A673 (cell line): ENCODE data around the gene PGGT1B. TPM values are rescaled to one million over a fixed set of nuclear protein-coding genes. Genes with fewer than 3 reads are reported as not detected.
A peak's percentile ranks its signal among the peaks of the same experiment; 100 is the strongest.

Experiments used
- BruUV-seq: library from RNA; stranded (reverse); fragments of 400-500 nt; replicated peaks from 2 replicates; lab custom pipeline; 2021; lab: Mats Ljungman, UMichigan
- CTCF ChIA-PET: fragments of 300-600 bp; sonication (Branson Sonifier 250); formaldehyde crosslinking; loops from one replicate; lab custom pipeline; 2022; ENCODE audit warnings: antibody characterized with exemption; lab: Charles Lee
- POLR2A ChIA-PET: fragments of 300-600 bp; sonication (Branson Sonifier 250); formaldehyde crosslinking; loops from one replicate; lab custom pipeline; 2022; ENCODE audit warnings: antibody characterized with exemption; ENCODE audit not compliant: low non-redundant PET; lab: Charles Lee
- DNase-seq: peaks from one replicate; pipeline ENCODE4 v3.0.0-alpha.2; 2015; ENCODE audit warnings: low spot score
- H3K27ac ChIP-seq: fragments of 200-600 bp; sonication (generic); 2 replicates; pipeline ENCODE4 v1.5.1; 2016; ENCODE audit warnings: mixed run types, low read depth, mild to moderate bottlenecking, mixed read lengths, antibody characterized with exemption, low read length; ENCODE audit not compliant: poor library complexity, severe bottlenecking
- H3K27me3 ChIP-seq: fragments of 200-600 bp; sonication (generic); replicated peaks from 2 replicates; pipeline ENCODE4 v1.6.1; 2017; ENCODE audit warnings: mixed run types, low read depth, mild to moderate bottlenecking, mixed read lengths, antibody characterized with exemption, low read length; ENCODE audit not compliant: insufficient read depth, poor library complexity
- H3K36me3 ChIP-seq: fragments of 200-600 bp; sonication (generic); 2 replicates; pipeline ENCODE4 v1.6.1; 2016; ENCODE audit warnings: mixed run types, mild to moderate bottlenecking, mixed read lengths, antibody characterized with exemption, low read length; ENCODE audit not compliant: insufficient read depth, poor library complexity, severe bottlenecking
- H3K4me1 ChIP-seq: fragments of 200-600 bp; sonication (generic); 2 replicates; pipeline ENCODE4 v1.6.1; 2017; ENCODE audit warnings: mixed run types, mild to moderate bottlenecking, mixed read lengths, antibody characterized with exemption, low read length; ENCODE audit not compliant: insufficient read depth, poor library complexity, severe bottlenecking
- H3K4me3 ChIP-seq: fragments of 200-600 bp; sonication (generic); 2 replicates; pipeline ENCODE4 v1.5.1; 2016; ENCODE audit warnings: low read depth, mixed run types, mild to moderate bottlenecking, mixed read lengths, low read length; ENCODE audit not compliant: poor library complexity, severe bottlenecking
- H3K9me3 ChIP-seq: fragments of 200-600 bp; sonication (generic); 2 replicates; pipeline ENCODE4 v1.6.1; 2016; ENCODE audit warnings: mixed run types, low read depth, mild to moderate bottlenecking, mixed read lengths, antibody characterized with exemption, low read length; ENCODE audit not compliant: poor library complexity, severe bottlenecking
- EZH2 ChIP-seq: fragments of 200-600 bp; sonication (generic); IDR thresholded peaks from 2 replicates; pipeline ENCODE4 v1.6.1; 2017; ENCODE audit warnings: borderline replicate concordance, low read depth, mild to moderate bottlenecking, mixed read lengths, antibody characterized with exemption, low read length; ENCODE audit not compliant: poor library complexity, severe bottlenecking
- intact Hi-C: fragments of 100-400 bp; cut with micrococcal nuclease; formaldehyde crosslinking; loops from one replicate; pipeline ENCODE4 v1.10.0; 2022; ENCODE audit not compliant: unreplicated experiment
- total RNA-seq: library from RNA; stranded (reverse); gene quantifications from 2 replicates; pipeline ENCODE4 v1.2.3, GENCODE V29; 2021
- TF ChIP-seq, protein P1 (sequence below): fragments of 300-800, 200-600 bp; sonication (generic); conservative IDR thresholded peaks from 2 replicates; pipeline ENCODE4 v1.5.1; 2017; ENCODE audit warnings: low read depth, mild to moderate bottlenecking, antibody characterized with exemption, low read length, moderate library complexity, mixed read lengths

The PGGT1B gene
- total RNA-seq, 1 experiment from 2014 or later: 43.0 TPM

DNA sequence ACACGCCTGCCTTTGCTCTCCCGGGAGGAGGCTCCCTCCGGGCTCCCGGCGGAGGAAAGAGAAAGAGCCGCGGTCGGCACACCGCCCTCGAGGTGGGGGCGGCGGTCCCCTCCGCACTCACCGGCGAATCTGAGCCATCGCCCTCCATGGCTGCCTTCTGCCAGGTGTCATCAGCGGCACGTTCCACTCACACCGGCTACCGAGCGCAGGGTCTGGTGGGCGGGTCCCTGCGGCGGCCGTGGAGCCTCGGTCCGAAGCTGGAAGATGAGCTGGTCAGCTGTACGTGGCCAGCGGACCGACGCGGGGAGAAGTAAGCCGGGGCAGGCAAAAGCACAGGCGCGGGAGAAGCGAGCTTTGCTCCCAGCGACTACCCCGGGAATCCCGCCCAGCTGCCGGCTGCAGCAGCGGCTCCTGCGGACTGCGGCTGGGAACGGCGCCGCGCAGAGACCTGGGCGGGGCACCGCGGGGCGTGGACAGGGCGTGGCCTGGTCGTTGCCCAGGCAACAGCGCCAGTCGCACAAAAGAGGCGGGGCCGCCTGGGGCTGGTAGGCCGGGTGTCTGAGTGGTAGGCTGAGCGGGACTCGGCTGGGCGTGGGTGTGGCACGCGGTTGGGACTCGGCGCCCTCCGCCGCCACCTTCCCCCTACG is 93.1 kb downstream of the PGGT1B start, which contains the start of gene TRIM36:
Gene TRIM36, minus strand, starts transcription at position 422 of the 647 bp plus-strand sequence. Its CDS starts 274 bp downstream, at position 148.
- H3K27me3 ChIP-seq: no peaks in the 10 kb centered on the region
- DNase-seq: peak; percentile 97
- intact Hi-C loops: loop anchor here (5.0 kb wide), 1 partner anchor 72 kb away; no protein-coding TSS in a partner anchor
- ChIA-PET POLR2A (no interaction called here), CTCF (no interaction called here)
- H3K4me3 ChIP-seq: peak within 1 kb of the TSS; percentile 96
- BruUV-seq: no TSS peak
- TF ChIP-seq EZH2: no peak
- TF ChIP-seq, protein P1, sequence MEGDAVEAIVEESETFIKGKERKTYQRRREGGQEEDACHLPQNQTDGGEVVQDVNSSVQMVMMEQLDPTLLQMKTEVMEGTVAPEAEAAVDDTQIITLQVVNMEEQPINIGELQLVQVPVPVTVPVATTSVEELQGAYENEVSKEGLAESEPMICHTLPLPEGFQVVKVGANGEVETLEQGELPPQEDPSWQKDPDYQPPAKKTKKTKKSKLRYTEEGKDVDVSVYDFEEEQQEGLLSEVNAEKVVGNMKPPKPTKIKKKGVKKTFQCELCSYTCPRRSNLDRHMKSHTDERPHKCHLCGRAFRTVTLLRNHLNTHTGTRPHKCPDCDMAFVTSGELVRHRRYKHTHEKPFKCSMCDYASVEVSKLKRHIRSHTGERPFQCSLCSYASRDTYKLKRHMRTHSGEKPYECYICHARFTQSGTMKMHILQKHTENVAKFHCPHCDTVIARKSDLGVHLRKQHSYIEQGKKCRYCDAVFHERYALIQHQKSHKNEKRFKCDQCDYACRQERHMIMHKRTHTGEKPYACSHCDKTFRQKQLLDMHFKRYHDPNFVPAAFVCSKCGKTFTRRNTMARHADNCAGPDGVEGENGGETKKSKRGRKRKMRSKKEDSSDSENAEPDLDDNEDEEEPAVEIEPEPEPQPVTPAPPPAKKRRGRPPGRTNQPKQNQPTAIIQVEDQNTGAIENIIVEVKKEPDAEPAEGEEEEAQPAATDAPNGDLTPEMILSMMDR: peak; percentile 44
- no peaks in the 10 kb centered on the region for H3K36me3 ChIP-seq
- no peaks in the 10 kb centered on the region for H3K4me1 ChIP-seq
- H3K9me3 ChIP-seq: no peaks in the 10 kb centered on the region
- peak within 1 kb of the TSS; percentile 75 for H3K27ac ChIP-seq

DNA sequence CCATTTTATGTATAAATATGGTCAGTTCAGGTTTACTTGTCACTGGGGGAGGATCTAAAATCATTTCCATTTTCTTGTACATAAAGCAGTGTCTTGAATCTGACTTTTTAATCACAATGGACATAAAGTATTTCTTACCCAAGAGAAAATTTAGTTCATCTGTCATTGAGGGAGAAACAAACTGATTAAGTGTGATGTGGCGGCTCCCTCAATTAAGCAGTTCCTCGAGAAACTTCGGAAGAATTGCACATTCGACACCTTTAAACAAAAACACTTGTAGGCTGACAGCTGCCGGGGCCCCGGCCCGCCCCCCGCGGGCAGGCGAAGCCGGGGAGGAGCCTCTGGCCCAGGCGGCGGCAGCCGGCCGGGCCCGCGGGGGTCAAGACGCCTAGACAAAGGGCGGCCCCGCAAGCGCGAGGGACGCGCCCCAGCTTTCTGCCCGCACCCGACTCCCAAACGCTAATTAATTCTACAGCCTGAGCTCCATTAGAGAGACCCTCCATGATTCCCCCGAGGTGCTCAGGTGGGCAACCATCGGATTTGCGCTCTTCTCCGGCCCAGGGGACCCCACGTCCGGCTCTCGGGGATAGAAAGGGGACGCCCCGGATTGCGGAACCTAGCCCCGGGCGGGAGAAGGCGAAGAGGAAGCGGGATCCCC is 93.7 kb downstream of the PGGT1B start:
- ChIA-PET POLR2A (no interaction called here), CTCF (no interaction called here)
- TF ChIP-seq EZH2: no peak
- TF ChIP-seq, protein P1: no peak
- intact Hi-C loops: no loop called here
- no peaks in the 10 kb centered on the region for H3K4me1 ChIP-seq
- peak; percentile 19 for DNase-seq
- H3K27ac ChIP-seq: peak overlapping the region; percentile 75
- no peaks in the 10 kb centered on the region for H3K27me3 ChIP-seq
- BruUV-seq: no TSS peak
- no peaks in the 10 kb centered on the region for H3K36me3 ChIP-seq
- H3K9me3 ChIP-seq: no peaks in the 10 kb centered on the region
- peak overlapping the region; percentile 96 for H3K4me3 ChIP-seq

DNA sequence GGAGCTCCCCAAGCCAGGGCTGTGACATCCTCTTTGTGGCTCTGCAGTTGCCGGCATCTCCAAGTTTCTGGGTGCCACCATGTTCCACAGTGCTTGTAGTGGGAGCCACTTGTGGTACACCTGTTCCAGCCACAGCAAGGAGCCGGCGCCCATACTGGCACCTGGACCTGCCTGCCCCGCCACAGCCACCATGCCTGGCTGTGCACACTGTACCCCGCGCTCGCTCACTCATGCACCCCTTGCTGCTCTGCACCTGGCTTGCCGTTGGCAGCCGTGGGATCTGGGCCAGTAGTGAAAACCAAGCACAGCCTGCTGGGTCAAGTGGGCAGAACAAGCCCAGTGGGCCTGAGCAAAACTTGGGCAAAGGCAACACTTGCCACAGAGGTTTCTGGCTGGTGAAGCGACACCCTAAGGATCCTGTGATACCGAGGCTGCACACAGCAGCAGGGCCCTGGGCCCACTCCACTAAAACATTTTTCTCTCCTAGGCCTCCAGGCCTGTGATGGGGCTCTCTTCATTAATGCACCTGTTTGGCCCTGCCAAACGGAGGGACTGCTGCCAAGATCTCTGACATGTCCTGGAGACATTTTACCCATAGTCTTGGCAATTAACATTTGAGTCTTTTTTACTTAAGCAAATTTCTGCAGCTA is 95.8 kb downstream of the PGGT1B start:
- Histone ChIP-seq H3K9me3 (no peaks in the 10 kb centered on the region), H3K27me3 (no peaks in the 10 kb centered on the region), H3K4me1 (no peaks in the 10 kb centered on the region), H3K27ac (no peak overlapping the region), H3K36me3 (no peaks in the 10 kb centered on the region), H3K4me3 (no peak overlapping the region)
- ChIA-PET CTCF (no interaction called here), POLR2A (no interaction called here)
- intact Hi-C loops: no loop called here
- TF ChIP-seq EZH2: no peak
- TF ChIP-seq, protein P1: no peak
- DNase-seq: no peak
- BruUV-seq: no TSS peak
